Thoracic aorta (tissue), 2 donors: Measurements from ENCODE around the gene ZMAT5. TPM values are rescaled to one million over a fixed set of nuclear protein-coding genes. Genes with fewer than 3 reads are reported as not detected.

Experiments used
- ATAC-seq: fragments of 150-250 bp; one replicate; pipeline ENCODE4 v1.8.0; 2017; ENCODE audit warnings: low read depth; ENCODE audit not compliant: insufficient number of reproducible peaks, low FRiP score
- DNase-seq: peaks from one replicate; pipeline ENCODE4 v3.0.0-alpha.2; 2020; ENCODE audit warnings: low spot score
- H3K27ac ChIP-seq, 2 donors: fragments of 200-600 bp; sonication (generic); 1 replicate in 1 of 2; 2 replicates in 1 of 2; pipeline ENCODE4 v1.5.1; 2016; ENCODE audit warnings: mild to moderate bottlenecking in 2 of 2, moderate library complexity in 2 of 2
- H3K27me3 ChIP-seq: fragments of 200-600 bp; sonication (generic); replicated peaks from 2 replicates; pipeline ENCODE4 v1.6.0; 2016; ENCODE audit warnings: mild to moderate bottlenecking; ENCODE audit not compliant: insufficient read depth
- H3K36me3 ChIP-seq: fragments of 200-600 bp; sonication (generic); one replicate; pipeline ENCODE4 v1.5.1; 2016
- H3K4me1 ChIP-seq, 2 donors: fragments of 200-600 bp; sonication (generic); 1 replicate in 1 of 2; 2 replicates in 1 of 2; pipeline versions ENCODE4 v1.5.1 to v1.6.0; 2016; ENCODE audit warnings: low read depth in 2 of 2, mild to moderate bottlenecking in 1 of 2; ENCODE audit not compliant: control insufficient read depth in 1 of 2
- H3K4me3 ChIP-seq: fragments of 200-600 bp; sonication (generic); 2 replicates; pipeline ENCODE4 v1.5.1; 2016; ENCODE audit warnings: mild to moderate bottlenecking
- H3K9me3 ChIP-seq: fragments of 200-600 bp; sonication (generic); 2 replicates; pipeline ENCODE4 v1.5.1; 2016
- CTCF ChIP-seq: fragments of 200-600 bp; sonication (generic); IDR thresholded peaks from one replicate; pipeline ENCODE4 v1.5.1; 2019; ENCODE audit warnings: antibody characterized with exemption
- total RNA-seq, 2 donors: library from RNA; depleted of rRNA; stranded (reverse); fragments of >200 nt; gene quantifications; one replicate each; pipeline versions ENCODE4 v1.1.0 to v1.2.3, GENCODE V29; 2016

ZMAT5 gene
- total RNA-seq = 10 to 100 TPM; 11.0 to 26.8 TPM

- DNase-seq (peak; percentile 82), ATAC-seq (peak; percentile 99)
- Histone ChIP-seq H3K9me3 (no peaks in the 10 kb centered on the region), H3K4me3 (peak within 1 kb of the TSS; percentile 87), H3K4me1 (peaks cover 13 to 22% of the 10 kb centered on the region in 2 donors), H3K27me3 (no peaks in the 10 kb centered on the region), H3K27ac (peak within 1 kb of the TSS; percentile 55 to 73), H3K36me3 (peaks cover 19% of the 10 kb centered on the region)
- no peak for TF ChIP-seq CTCF
Measured at GRCh38 chr22:29766632-29767170, at the start of gene ZMAT5. Gene ZMAT5 (minus strand): TSS chr22:29767007. CDS start chr22:29748544, 18,463 bp downstream.

GRCh38 chr22:29816539-29816938 is 49.7 kb upstream of the ZMAT5 start:
- H3K4me3 ChIP-seq = no peak overlapping the region
- H3K9me3 ChIP-seq = no peaks in the 10 kb centered on the region
- no peak overlapping the region for H3K27ac ChIP-seq
- no peak for TF ChIP-seq CTCF
- peaks cover 0 to under 1% of the 10 kb centered on the region in 2 donors for H3K4me1 ChIP-seq
- ATAC-seq (no peak), DNase-seq (no peak)
- H3K27me3 ChIP-seq = no peaks in the 10 kb centered on the region
- peaks cover 52% of the 10 kb centered on the region for H3K36me3 ChIP-seq

- Histone ChIP-seq H3K27me3 (no peaks in the 10 kb centered on the region), H3K4me1 (no peaks in the 10 kb centered on the region), H3K9me3 (no peaks in the 10 kb centered on the region), H3K4me3 (no peak overlapping the region), H3K36me3 (peaks cover 53% of the 10 kb centered on the region), H3K27ac (no peak overlapping the region)
- DNase-seq = peak; percentile 8
- no peak for TF ChIP-seq CTCF
- no peak for ATAC-seq
Measured at GRCh38 chr22:29816128-29816527, 49.3 kb upstream of the ZMAT5 start.

GRCh38 chr22:29815580-29815979 is 48.8 kb upstream of the ZMAT5 start:
- no peak for TF ChIP-seq CTCF
- Histone ChIP-seq H3K27me3 (no peaks in the 10 kb centered on the region), H3K9me3 (no peaks in the 10 kb centered on the region), H3K36me3 (peaks cover 52% of the 10 kb centered on the region), H3K4me1 (no peaks in the 10 kb centered on the region), H3K27ac (no peak overlapping the region), H3K4me3 (no peak overlapping the region)
- ATAC-seq (no peak), DNase-seq (no peak)

- Histone ChIP-seq H3K27ac (no peak overlapping the region), H3K4me3 (no peak overlapping the region), H3K4me1 (no peaks in the 10 kb centered on the region), H3K9me3 (no peaks in the 10 kb centered on the region), H3K27me3 (no peaks in the 10 kb centered on the region), H3K36me3 (peaks cover 47% of the 10 kb centered on the region)
- DNase-seq (no peak), ATAC-seq (no peak)
- no peak for TF ChIP-seq CTCF
Measured at GRCh38 chr22:29814003-29814402, 47.2 kb upstream of the ZMAT5 start.
